ENCODE data around the gene DSCAML1. TPM values are rescaled to one million over a fixed set of nuclear protein-coding genes. Genes with fewer than 3 reads are reported as not detected.
A peak's percentile ranks its signal among the peaks of the same experiment; 100 is the strongest.

The DSCAML1 gene
- total and polyA plus RNA-seq, 2 donors = 0.32 to 0.47 TPM

- 86% methylated on average over 5 of the region's 5 CpGs for WGBS
- peaks cover 0 to 5% of the 10 kb centered on the region in 2 donors for H3K4me1 ChIP-seq (ENCODE audit: control insufficient read depth in 2 of 2, insufficient read depth in 2 of 2, low read length in 2 of 2)
- peaks cover 40 to 75% of the 10 kb centered on the region in 2 donors for H3K27me3 ChIP-seq (ENCODE audit: control insufficient read depth in 2 of 2, insufficient read depth in 1 of 2, low read length in 1 of 2)
- DNase-seq (ENCODE audit: low read depth in 6 of 9, low spot score in 9 of 9) = no peak
- peaks cover 0 to 6% of the 10 kb centered on the region in 2 donors for H3K9me3 ChIP-seq (ENCODE audit: control insufficient read depth in 2 of 2, insufficient read depth in 1 of 2, low read length in 1 of 2)
- no peak overlapping the region for H3K27ac ChIP-seq (ENCODE audit: low read depth in 1 of 2, low read length in 1 of 2)
- H3K36me3 ChIP-seq (ENCODE audit: control insufficient read depth in 2 of 2, insufficient read depth in 2 of 2, low read length in 1 of 2) = no peaks in the 10 kb centered on the region
- H3K4me3 ChIP-seq (ENCODE audit: low read length in 2 of 2) = no peak overlapping the region
Observed at GRCh38 chr11:117799634-117800033, 2.6 kb upstream of the DSCAML1 start.

GRCh38 chr11:117796456-117796871, 552 bp downstream of the DSCAML1 start:
- DNase-seq (ENCODE audit: low read depth in 6 of 9, low spot score in 9 of 9) = no peak
- no peaks in the 10 kb centered on the region for H3K36me3 ChIP-seq (ENCODE audit: control insufficient read depth in 2 of 2, insufficient read depth in 2 of 2, low read length in 1 of 2)
- no peak overlapping the region for H3K27ac ChIP-seq (ENCODE audit: low read depth in 1 of 2, low read length in 1 of 2)
- peaks cover 0 to 5% of the 10 kb centered on the region in 2 donors for H3K4me1 ChIP-seq (ENCODE audit: control insufficient read depth in 2 of 2, insufficient read depth in 2 of 2, low read length in 2 of 2)
- 5% methylated on average over 35 of the region's 35 CpGs for WGBS
- H3K9me3 ChIP-seq (ENCODE audit: control insufficient read depth in 2 of 2, insufficient read depth in 1 of 2, low read length in 1 of 2) = peaks cover 0 to 6% of the 10 kb centered on the region in 2 donors
- H3K27me3 ChIP-seq (ENCODE audit: control insufficient read depth in 2 of 2, insufficient read depth in 1 of 2, low read length in 1 of 2) = peaks cover 51 to 89% of the 10 kb centered on the region in 2 donors
- peak overlapping the region in 1 of 2 donors; percentile 24 for H3K4me3 ChIP-seq (ENCODE audit: low read length in 2 of 2)

- 11% methylated on average over 53 of the region's 53 CpGs for WGBS
- DNase-seq (ENCODE audit: low read depth in 6 of 9, low spot score in 9 of 9) = no peak
- Histone ChIP-seq H3K36me3 (ENCODE audit: control insufficient read depth in 2 of 2, insufficient read depth in 2 of 2, low read length in 1 of 2) (no peaks in the 10 kb centered on the region), H3K27me3 (ENCODE audit: control insufficient read depth in 2 of 2, insufficient read depth in 1 of 2, low read length in 1 of 2) (peaks cover 51 to 92% of the 10 kb centered on the region in 2 donors), H3K4me3 (ENCODE audit: low read length in 2 of 2) (no peak overlapping the region), H3K9me3 (ENCODE audit: control insufficient read depth in 2 of 2, insufficient read depth in 1 of 2, low read length in 1 of 2) (peaks cover 0 to 6% of the 10 kb centered on the region in 2 donors), H3K4me1 (ENCODE audit: control insufficient read depth in 2 of 2, insufficient read depth in 2 of 2, low read length in 2 of 2) (peaks cover 0 to 5% of the 10 kb centered on the region in 2 donors), H3K27ac (ENCODE audit: low read depth in 1 of 2, low read length in 1 of 2) (no peak overlapping the region)
Observed at GRCh38 chr11:117795638-117796455, 1.2 kb downstream of the DSCAML1 start.

GRCh38 chr11:117794772-117795629, 2.0 kb downstream of the DSCAML1 start:
- H3K36me3 ChIP-seq (ENCODE audit: control insufficient read depth in 2 of 2, insufficient read depth in 2 of 2, low read length in 1 of 2) = no peaks in the 10 kb centered on the region
- no peak overlapping the region for H3K4me3 ChIP-seq (ENCODE audit: low read length in 2 of 2)
- H3K9me3 ChIP-seq (ENCODE audit: control insufficient read depth in 2 of 2, insufficient read depth in 1 of 2, low read length in 1 of 2) = peaks cover 0 to 6% of the 10 kb centered on the region in 2 donors
- WGBS = 52% methylated on average over 29 of the region's 29 CpGs
- peaks cover 0 to 5% of the 10 kb centered on the region in 2 donors for H3K4me1 ChIP-seq (ENCODE audit: control insufficient read depth in 2 of 2, insufficient read depth in 2 of 2, low read length in 2 of 2)
- DNase-seq (ENCODE audit: low read depth in 6 of 9, low spot score in 9 of 9) = no peak
- H3K27ac ChIP-seq (ENCODE audit: low read depth in 1 of 2, low read length in 1 of 2) = no peak overlapping the region
- peaks cover 51 to 90% of the 10 kb centered on the region in 2 donors for H3K27me3 ChIP-seq (ENCODE audit: control insufficient read depth in 2 of 2, insufficient read depth in 1 of 2, low read length in 1 of 2)

GRCh38 chr11:117794135-117794534, 2.9 kb downstream of the DSCAML1 start:
- H3K27me3 ChIP-seq (ENCODE audit: control insufficient read depth in 2 of 2, insufficient read depth in 1 of 2, low read length in 1 of 2) = peaks cover 51 to 84% of the 10 kb centered on the region in 2 donors
- H3K9me3 ChIP-seq (ENCODE audit: control insufficient read depth in 2 of 2, insufficient read depth in 1 of 2, low read length in 1 of 2) = peaks cover 0 to 6% of the 10 kb centered on the region in 2 donors
- H3K4me1 ChIP-seq (ENCODE audit: control insufficient read depth in 2 of 2, insufficient read depth in 2 of 2, low read length in 2 of 2) = peaks cover 0 to 5% of the 10 kb centered on the region in 2 donors
- 87% methylated on average over 10 of the region's 10 CpGs for WGBS
- H3K4me3 ChIP-seq (ENCODE audit: low read length in 2 of 2) = no peak overlapping the region
- H3K36me3 ChIP-seq (ENCODE audit: control insufficient read depth in 2 of 2, insufficient read depth in 2 of 2, low read length in 1 of 2) = no peaks in the 10 kb centered on the region
- no peak overlapping the region for H3K27ac ChIP-seq (ENCODE audit: low read depth in 1 of 2, low read length in 1 of 2)
- DNase-seq (ENCODE audit: low read depth in 6 of 9, low spot score in 9 of 9) = no peak

GRCh38 chr11:117793583-117793982, 3.4 kb downstream of the DSCAML1 start:
- Histone ChIP-seq H3K36me3 (ENCODE audit: control insufficient read depth in 2 of 2, insufficient read depth in 2 of 2, low read length in 1 of 2) (no peaks in the 10 kb centered on the region), H3K4me1 (ENCODE audit: control insufficient read depth in 2 of 2, insufficient read depth in 2 of 2, low read length in 2 of 2) (peaks cover 0 to 5% of the 10 kb centered on the region in 2 donors), H3K9me3 (ENCODE audit: control insufficient read depth in 2 of 2, insufficient read depth in 1 of 2, low read length in 1 of 2) (peaks cover 0 to 6% of the 10 kb centered on the region in 2 donors), H3K4me3 (ENCODE audit: low read length in 2 of 2) (no peak overlapping the region), H3K27me3 (ENCODE audit: control insufficient read depth in 2 of 2, insufficient read depth in 1 of 2, low read length in 1 of 2) (peaks cover 50 to 78% of the 10 kb centered on the region in 2 donors), H3K27ac (ENCODE audit: low read depth in 1 of 2, low read length in 1 of 2) (no peak overlapping the region)
- no peak for DNase-seq (ENCODE audit: low read depth in 6 of 9, low spot score in 9 of 9)
- WGBS = 98% methylated on average over 9 of the region's 9 CpGs

- peaks cover 0 to 5% of the 10 kb centered on the region in 2 donors for H3K4me1 ChIP-seq (ENCODE audit: control insufficient read depth in 2 of 2, insufficient read depth in 2 of 2, low read length in 2 of 2)
- no peaks in the 10 kb centered on the region for H3K36me3 ChIP-seq (ENCODE audit: control insufficient read depth in 2 of 2, insufficient read depth in 2 of 2, low read length in 1 of 2)
- no peak overlapping the region for H3K4me3 ChIP-seq (ENCODE audit: low read length in 2 of 2)
- peaks cover 0 to 6% of the 10 kb centered on the region in 2 donors for H3K9me3 ChIP-seq (ENCODE audit: control insufficient read depth in 2 of 2, insufficient read depth in 1 of 2, low read length in 1 of 2)
- 90% methylated on average over 6 of the region's 6 CpGs for WGBS
- peaks cover 44 to 73% of the 10 kb centered on the region in 2 donors for H3K27me3 ChIP-seq (ENCODE audit: control insufficient read depth in 2 of 2, insufficient read depth in 1 of 2, low read length in 1 of 2)
- H3K27ac ChIP-seq (ENCODE audit: low read depth in 1 of 2, low read length in 1 of 2) = no peak overlapping the region
- no peak for DNase-seq (ENCODE audit: low read depth in 6 of 9, low spot score in 9 of 9)
Observed at GRCh38 chr11:117792992-117793391, 4.0 kb downstream of the DSCAML1 start.

GRCh38 chr11:117792241-117792640, 4.8 kb downstream of the DSCAML1 start:
- no peak for DNase-seq (ENCODE audit: low read depth in 6 of 9, low spot score in 9 of 9)
- Histone ChIP-seq H3K9me3 (ENCODE audit: control insufficient read depth in 2 of 2, insufficient read depth in 1 of 2, low read length in 1 of 2) (peaks cover 0 to 6% of the 10 kb centered on the region in 2 donors), H3K27me3 (ENCODE audit: control insufficient read depth in 2 of 2, insufficient read depth in 1 of 2, low read length in 1 of 2) (peaks cover 36 to 70% of the 10 kb centered on the region in 2 donors), H3K4me1 (ENCODE audit: control insufficient read depth in 2 of 2, insufficient read depth in 2 of 2, low read length in 2 of 2) (peaks cover 0 to 5% of the 10 kb centered on the region in 2 donors), H3K36me3 (ENCODE audit: control insufficient read depth in 2 of 2, insufficient read depth in 2 of 2, low read length in 1 of 2) (no peaks in the 10 kb centered on the region), H3K27ac (ENCODE audit: low read depth in 1 of 2, low read length in 1 of 2) (no peak overlapping the region), H3K4me3 (ENCODE audit: low read length in 2 of 2) (no peak overlapping the region)
- 89% methylated on average over 5 of the region's 5 CpGs for WGBS

GRCh38 chr11:117790279-117790678, 6.7 kb downstream of the DSCAML1 start:
- peaks cover 17 to 58% of the 10 kb centered on the region in 2 donors for H3K27me3 ChIP-seq (ENCODE audit: control insufficient read depth in 2 of 2, insufficient read depth in 1 of 2, low read length in 1 of 2)
- H3K9me3 ChIP-seq (ENCODE audit: control insufficient read depth in 2 of 2, insufficient read depth in 1 of 2, low read length in 1 of 2) = peaks cover 0 to 4% of the 10 kb centered on the region in 2 donors
- no peak overlapping the region for H3K4me3 ChIP-seq (ENCODE audit: low read length in 2 of 2)
- 66% methylated on average over 3 of the region's 3 CpGs for WGBS
- no peak for DNase-seq (ENCODE audit: low read depth in 6 of 9, low spot score in 9 of 9)
- no peaks in the 10 kb centered on the region for H3K4me1 ChIP-seq (ENCODE audit: control insufficient read depth in 2 of 2, insufficient read depth in 2 of 2, low read length in 2 of 2)
- no peak overlapping the region for H3K27ac ChIP-seq (ENCODE audit: low read depth in 1 of 2, low read length in 1 of 2)
- no peaks in the 10 kb centered on the region for H3K36me3 ChIP-seq (ENCODE audit: control insufficient read depth in 2 of 2, insufficient read depth in 2 of 2, low read length in 1 of 2)

Measured in thymus (tissue), 11 donors.